HEK293 (cell line): ENCODE results near the gene TTLL5.

Experiments used
- ZIC2 ChIP-seq: fragments of 450-650 bp; formaldehyde crosslinking; IDR thresholded peaks from 2 replicates; pipeline ENCODE4 v1.5.1; 2016; ENCODE audit warnings: missing biosample characterization, missing genetic modification characterization
- ZNF548 ChIP-seq: fragments of 450-650 bp; formaldehyde crosslinking; IDR thresholded peaks from 2 replicates; pipeline ENCODE4 v1.5.1; 2016; ENCODE audit warnings: missing biosample characterization, missing genetic modification characterization
- TF ChIP-seq, protein P1 (sequence below): fragments of 450-650 bp; formaldehyde crosslinking; IDR thresholded peaks from 2 replicates; pipeline ENCODE4 v1.5.1; 2016; ENCODE audit warnings: missing biosample characterization, missing genetic modification characterization
- TF ChIP-seq, protein P2 (sequence below): fragments of 450-650 bp; formaldehyde crosslinking; IDR thresholded peaks from 2 replicates; pipeline ENCODE4 v1.5.1; 2016; ENCODE audit warnings: missing biosample characterization, missing genetic modification characterization, low read depth
- TF ChIP-seq, protein P3 (sequence below): fragments of 450-650 bp; formaldehyde crosslinking; IDR thresholded peaks from 2 replicates; pipeline ENCODE4 v1.5.1; 2016; ENCODE audit warnings: missing biosample characterization, missing genetic modification characterization

DNA sequence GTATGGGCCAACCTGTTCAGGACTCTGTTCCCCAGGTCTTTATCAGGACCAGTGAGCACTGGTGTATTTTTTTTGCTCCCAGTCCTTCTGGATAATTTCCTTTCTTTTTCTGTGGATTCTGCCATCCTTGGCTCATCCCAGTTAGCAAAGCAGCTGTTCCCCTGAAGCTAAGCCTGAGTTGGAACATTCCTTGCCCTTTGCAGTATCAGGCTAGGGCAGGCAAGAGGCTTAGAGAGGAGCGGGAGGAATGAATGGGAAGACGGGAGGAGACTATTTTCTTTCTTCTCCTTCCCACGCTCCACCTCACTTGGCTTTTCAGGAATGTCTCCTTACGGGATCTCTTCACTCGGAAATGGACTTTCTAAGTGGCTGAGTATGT, 29.6 kb upstream of the TTLL5 start:
- TF ChIP-seq, protein P1, sequence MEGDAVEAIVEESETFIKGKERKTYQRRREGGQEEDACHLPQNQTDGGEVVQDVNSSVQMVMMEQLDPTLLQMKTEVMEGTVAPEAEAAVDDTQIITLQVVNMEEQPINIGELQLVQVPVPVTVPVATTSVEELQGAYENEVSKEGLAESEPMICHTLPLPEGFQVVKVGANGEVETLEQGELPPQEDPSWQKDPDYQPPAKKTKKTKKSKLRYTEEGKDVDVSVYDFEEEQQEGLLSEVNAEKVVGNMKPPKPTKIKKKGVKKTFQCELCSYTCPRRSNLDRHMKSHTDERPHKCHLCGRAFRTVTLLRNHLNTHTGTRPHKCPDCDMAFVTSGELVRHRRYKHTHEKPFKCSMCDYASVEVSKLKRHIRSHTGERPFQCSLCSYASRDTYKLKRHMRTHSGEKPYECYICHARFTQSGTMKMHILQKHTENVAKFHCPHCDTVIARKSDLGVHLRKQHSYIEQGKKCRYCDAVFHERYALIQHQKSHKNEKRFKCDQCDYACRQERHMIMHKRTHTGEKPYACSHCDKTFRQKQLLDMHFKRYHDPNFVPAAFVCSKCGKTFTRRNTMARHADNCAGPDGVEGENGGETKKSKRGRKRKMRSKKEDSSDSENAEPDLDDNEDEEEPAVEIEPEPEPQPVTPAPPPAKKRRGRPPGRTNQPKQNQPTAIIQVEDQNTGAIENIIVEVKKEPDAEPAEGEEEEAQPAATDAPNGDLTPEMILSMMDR (tag by site-specific recombination), result no peak
- TF ChIP-seq, protein P2, sequence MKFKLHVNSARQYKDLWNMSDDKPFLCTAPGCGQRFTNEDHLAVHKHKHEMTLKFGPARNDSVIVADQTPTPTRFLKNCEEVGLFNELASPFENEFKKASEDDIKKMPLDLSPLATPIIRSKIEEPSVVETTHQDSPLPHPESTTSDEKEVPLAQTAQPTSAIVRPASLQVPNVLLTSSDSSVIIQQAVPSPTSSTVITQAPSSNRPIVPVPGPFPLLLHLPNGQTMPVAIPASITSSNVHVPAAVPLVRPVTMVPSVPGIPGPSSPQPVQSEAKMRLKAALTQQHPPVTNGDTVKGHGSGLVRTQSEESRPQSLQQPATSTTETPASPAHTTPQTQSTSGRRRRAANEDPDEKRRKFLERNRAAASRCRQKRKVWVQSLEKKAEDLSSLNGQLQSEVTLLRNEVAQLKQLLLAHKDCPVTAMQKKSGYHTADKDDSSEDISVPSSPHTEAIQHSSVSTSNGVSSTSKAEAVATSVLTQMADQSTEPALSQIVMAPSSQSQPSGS, result no peak
- TF ChIP-seq ZIC2 (tag by site-specific recombination) (no peak), ZNF548 (tag by site-specific recombination) (no peak)
- TF ChIP-seq, protein P3, sequence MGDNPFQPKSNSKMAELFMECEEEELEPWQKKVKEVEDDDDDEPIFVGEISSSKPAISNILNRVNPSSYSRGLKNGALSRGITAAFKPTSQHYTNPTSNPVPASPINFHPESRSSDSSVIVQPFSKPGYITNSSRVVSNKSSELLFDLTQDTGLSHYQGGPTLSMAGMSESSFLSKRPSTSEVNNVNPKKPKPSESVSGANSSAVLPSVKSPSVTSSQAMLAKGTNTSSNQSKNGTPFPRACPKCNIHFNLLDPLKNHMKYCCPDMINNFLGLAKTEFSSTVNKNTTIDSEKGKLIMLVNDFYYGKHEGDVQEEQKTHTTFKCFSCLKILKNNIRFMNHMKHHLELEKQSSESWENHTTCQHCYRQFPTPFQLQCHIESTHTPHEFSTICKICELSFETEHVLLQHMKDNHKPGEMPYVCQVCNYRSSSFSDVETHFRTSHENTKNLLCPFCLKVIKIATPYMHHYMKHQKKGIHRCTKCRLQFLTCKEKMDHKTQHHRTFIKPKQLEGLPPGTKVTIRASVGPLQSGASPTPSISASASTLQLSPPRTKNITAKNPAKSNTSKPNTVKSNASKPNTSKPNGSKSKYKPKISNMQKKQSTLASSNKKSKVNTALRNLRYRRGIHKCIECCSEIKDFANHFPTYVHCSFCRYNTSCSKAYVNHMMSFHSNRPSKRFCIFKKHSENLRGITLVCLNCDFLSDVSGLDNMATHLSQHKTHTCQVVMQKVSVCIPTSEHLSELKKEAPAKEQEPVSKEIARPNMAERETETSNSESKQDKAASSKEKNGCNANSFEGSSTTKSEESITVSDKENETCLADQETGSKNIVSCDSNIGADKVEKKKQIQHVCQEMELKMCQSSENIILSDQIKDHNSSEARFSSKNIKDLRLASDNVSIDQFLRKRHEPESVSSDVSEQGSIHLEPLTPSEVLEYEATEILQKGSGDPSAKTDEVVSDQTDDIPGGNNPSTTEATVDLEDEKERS, result no peak
